AG09319 (cell line): ENCODE measurements around the gene LARP6.

Source experiments
- DNase-seq: peaks from one replicate; pipeline ENCODE4 v3.0.0-alpha.2; 2010; ENCODE audit warnings: low read depth; ENCODE audit errors: extremely low read depth
- TF ChIP-seq, protein P1 (sequence below): IDR thresholded peaks from 2 replicates; pipeline ENCODE4 v1.5.1; 2011; ENCODE audit warnings: low read depth, mild to moderate bottlenecking, inconsistent platforms, low read length, moderate library complexity

Gene LARP6

DNA sequence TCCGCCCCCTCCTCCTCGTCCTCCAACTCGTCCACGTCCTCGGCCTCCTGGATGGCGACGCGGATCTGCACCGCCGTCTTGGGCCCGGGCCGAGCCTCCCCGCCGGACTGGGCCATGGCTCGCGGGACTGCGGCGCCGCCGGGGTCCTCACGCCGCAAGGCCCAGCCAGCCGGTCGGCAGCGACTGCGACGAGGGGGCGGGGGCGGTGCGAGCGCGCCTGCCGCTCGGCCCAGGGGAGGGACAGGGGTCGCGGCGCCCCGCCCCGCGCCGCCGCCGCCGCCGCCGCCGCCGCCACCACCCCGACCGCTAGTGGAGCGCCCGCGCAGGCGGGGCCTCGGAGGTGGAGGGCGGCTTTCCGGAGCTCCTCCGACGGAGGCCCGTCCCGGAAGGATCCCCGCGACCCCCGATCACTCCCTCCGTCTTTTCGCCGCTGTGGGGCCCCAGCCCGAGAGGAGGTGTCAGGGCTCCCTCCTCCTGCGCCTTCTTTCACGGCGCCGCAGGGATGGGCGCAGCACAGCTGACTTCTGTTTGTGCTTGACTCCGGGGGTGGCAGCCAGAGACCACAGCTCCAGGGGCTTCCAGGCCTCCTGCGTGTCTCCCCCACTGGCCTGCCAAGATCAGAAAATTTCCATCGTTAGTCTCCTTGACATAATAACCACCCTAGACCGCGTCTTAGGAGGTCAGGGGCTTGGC is at the start of gene LARP6:
Gene LARP6 (minus strand): TSS at position 185 of the 693 bp plus-strand sequence. CDS start 69 bp downstream, at position 116.
- DNase-seq: no peak
- TF ChIP-seq, protein P1, sequence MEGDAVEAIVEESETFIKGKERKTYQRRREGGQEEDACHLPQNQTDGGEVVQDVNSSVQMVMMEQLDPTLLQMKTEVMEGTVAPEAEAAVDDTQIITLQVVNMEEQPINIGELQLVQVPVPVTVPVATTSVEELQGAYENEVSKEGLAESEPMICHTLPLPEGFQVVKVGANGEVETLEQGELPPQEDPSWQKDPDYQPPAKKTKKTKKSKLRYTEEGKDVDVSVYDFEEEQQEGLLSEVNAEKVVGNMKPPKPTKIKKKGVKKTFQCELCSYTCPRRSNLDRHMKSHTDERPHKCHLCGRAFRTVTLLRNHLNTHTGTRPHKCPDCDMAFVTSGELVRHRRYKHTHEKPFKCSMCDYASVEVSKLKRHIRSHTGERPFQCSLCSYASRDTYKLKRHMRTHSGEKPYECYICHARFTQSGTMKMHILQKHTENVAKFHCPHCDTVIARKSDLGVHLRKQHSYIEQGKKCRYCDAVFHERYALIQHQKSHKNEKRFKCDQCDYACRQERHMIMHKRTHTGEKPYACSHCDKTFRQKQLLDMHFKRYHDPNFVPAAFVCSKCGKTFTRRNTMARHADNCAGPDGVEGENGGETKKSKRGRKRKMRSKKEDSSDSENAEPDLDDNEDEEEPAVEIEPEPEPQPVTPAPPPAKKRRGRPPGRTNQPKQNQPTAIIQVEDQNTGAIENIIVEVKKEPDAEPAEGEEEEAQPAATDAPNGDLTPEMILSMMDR: no peak

DNA sequence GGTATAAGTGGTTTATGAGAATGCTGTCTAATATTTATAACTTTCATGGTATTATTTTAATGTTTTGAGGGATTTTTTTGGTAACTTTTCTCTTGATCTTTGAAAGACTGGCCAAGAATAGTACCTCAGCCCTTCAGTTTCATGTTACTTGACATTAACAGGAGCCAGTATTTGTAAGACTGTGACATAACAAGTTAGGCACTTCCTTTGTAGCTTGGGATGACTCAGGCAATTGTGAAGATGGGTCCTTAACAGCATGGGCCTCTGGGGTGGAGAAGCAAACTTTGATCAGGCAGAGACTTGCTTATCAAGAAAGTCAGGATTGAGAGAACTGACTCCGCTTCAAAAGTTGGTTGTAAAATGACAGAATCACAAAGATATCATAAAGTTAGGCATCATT is 48.1 kb upstream of the LARP6 start:
- TF ChIP-seq, protein P1: no peak
- peak; percentile 56 for DNase-seq

DNA sequence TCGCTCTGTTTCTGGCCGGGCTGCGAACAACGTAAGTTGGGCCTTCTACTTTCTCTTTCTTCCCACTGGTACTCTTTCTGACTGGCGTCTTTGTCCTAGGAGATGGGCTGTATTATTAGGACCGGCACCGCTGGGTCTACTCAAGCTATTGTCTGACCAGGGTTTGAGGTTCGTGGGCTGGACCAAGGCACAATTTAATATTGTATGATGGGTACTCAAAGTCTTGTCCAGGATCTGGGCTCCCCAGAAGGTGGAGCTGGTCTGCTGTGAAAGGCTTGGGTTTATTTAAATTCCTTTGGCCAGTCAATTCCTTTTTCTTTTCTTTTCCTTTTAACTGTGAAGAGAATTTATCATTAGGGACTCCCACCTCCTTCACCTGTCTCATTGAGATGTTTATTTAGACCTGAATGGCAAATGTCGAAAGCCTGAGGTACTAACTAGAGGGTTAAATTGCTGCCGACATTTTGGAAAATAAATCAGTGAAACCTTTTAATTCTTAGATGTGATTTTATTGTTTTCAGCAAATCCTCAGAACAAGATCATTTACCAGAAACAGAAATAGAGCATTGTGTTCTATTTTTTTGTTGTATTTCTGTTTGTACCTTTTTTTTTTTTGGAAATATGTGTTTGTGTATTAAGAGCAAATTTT is 39.1 kb upstream of the LARP6 start:
- DNase-seq: peak; percentile 41
- TF ChIP-seq, protein P1: peak; percentile 69

DNA sequence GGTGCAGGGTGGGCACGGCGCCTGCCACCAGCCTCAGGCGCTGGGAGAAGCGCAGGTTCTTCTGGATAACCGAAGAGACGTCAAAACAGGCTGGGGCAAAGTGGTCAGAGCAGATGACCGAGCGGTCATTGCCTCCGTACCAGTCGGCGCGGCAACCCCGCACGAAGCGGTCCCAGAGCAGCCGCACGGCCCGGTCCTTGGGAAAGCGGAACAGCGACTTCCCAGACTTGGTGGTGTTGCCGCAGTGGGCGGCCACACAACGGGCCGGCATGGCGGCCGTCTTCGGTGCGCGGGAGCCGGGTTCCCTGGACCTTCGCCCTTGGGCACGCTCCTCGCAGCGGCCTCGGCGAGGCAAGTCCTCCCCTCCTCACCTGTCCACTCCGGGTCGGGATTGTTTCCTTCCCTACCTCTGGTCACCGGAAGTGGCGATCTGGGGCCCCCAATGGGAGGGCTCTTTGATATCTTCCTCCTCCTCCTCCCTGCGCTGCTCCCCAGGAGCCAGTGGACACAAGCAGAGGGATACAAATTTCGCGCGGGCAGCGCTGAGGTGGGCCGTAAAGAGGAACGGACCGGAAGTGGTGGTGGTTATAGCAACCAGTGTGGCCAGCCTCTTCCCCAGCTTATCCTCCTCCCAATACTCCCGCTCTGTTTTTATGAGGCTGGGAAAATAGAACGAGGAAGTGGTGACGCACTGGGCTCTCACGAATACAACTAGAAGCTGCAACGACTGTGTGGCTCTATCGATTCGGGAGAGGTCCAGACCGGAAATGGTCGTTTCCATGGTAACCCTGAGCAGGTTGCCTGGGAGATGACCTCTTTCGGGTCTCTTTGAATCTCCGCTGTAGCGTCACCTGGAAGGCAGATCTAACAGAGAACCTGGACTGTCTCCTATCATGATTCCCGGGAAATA is 38.3 kb upstream of the LARP6 start, which contains the start of the genes LRRC49 and THAP10:
Gene LRRC49 (plus strand): TSS at position 825 of the 910 bp plus-strand sequence. CDS start 69 bp downstream, at position 894.
Gene THAP10 (minus strand): TSS at position 432 of the 910 bp plus-strand sequence. CDS start 161 bp downstream, at position 271.
- TF ChIP-seq, protein P1: no peak
- DNase-seq: peak; percentile 86

DNA sequence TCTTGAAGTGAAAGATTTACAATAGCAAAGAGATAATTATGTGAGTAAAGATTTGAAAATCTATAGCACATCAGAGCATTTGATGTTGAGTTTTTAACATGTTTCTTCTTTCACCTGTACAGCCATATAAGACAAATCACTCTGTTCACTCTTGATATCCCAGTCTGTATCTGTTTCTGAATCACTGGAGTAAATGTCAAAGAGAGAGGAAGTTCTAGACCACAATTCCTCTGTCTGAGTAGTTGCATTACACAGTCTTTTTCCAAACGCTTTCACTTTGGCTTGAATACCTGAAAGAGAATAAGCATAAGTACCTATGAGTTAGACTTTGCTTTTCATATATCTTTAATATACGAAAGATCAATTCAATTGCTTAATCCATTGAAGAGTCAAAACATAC is 28.4 kb upstream of the LARP6 start:
- TF ChIP-seq, protein P1: no peak
- DNase-seq: no peak

DNA sequence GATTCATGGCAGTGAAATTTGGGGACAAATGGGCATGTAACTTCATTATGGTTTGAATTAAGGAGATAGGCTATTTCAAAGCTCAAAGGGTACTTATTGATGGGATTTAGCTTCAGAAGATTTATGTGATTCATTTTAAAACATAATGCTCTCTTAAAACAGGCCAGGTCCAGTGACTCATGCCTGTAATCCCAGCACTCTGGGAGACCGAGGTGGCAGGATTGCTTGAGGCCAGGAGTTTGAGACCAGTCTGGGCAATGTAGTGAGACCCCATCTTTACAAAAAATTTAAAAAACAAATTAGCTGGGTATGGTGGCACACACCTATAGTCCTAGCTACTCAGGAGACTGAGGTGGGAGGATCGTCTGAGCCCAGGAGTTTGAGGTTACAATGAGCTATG is 26.8 kb upstream of the LARP6 start:
- no peak for DNase-seq
- TF ChIP-seq, protein P1: no peak

DNA sequence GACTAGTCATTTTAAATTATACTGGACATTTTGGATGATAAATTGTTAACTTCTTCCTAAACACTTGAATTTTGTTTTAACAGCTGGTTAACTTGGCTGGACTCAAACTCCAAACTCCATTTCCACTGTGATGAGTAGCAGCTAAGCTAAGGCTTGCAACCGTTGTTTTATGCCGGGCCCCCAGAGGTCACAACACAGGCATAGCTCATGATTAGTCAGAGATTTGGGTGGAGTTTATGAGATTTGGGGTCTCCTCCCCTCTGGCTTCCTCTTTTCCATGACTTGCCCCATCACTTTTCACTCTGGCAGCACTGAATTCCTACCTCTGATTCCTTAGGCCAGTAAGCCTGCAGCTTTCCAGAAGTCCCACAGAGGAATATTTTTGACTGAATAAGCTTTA is 25.4 kb upstream of the LARP6 start:
- TF ChIP-seq, protein P1: no peak
- DNase-seq: no peak
